Measurements from ENCODE around the gene PSMC4.
"Not testable (repeated sequence)": the region's sequence is repeated elsewhere in the genome, so short reads cannot be mapped to it uniquely, and the experiment has no call there.

PSMC4 gene

GRCh38 chr19:39949026-39949747 lies 21.8 kb upstream of the PSMC4 start:
- DNase-seq, result no peak

DNA sequence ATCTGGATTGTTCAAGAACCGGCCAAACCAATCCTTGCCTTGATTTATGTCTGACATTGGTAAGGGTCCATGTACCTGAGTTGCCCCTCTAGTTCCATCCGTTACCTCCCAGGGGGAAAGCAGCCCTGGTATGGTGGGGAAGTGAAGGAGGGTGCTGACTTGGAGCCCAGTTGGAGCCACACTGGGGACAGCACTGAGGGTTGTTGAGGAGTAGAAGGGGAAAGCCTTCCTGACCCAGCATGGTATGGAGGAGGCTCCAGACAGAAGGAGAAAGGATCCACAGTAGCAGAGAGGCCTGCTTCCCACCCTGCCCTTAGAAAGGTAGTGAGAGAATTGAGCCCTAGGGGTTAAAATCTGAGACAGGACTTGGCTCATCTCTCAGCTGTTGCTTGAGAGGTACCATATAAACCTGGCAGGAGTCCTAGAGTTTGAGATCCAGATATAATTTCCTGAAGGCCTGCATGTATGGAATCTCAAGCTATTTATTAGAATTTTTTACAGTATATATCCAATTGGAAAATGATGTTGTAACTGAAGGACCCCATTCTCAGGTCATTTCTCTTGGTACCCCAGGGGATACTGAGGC lies 19.8 kb upstream of the PSMC4 start:
- DNase-seq, result no peak

DNA sequence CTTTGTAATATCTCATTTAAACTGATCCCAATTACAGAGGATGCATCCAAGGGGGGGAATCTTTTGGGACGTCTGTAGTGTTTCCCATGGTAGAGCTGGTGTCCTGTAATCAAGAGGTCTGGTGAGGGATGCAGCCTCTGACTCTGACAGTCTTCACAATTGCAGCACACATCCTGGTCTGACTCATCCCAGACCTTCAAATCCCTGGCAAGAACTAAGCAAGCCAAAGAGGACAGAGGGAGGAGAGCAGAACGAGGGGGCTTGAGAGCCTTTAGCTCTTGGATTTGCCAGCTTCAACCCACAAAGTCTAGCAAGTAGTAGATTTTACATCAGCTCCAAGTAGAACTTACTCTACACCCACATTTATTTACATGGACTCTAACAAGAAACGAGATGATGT lies 19.3 kb upstream of the PSMC4 start:
- peak; percentile 48 for DNase-seq

- no peak for DNase-seq
These were observed 17.1 kb upstream of the PSMC4 start for GRCh38 chr19:39953915-39954314.

GRCh38 chr19:39957886-39958285 lies 13.1 kb upstream of the PSMC4 start:
- DNase-seq, result not testable (repeated sequence)

DNA sequence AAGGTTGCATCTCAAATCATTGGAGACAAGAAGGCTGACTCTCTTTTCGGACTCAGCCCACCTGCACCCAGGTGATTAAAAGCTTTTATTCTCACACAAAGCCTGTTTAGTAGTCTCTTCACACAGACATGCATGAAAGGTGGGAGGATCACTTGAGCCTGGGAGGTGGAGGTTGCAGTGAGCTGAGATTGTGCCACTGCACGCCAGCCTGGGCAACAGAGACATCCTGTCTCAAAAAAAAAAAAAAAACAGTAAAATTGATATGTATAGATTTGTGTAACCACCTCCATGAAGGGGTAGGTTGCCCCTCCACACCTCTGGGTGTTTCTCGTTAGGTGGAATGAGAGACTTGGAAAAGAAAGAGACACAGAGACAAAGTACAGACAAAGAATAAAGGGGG lies 12.0 kb upstream of the PSMC4 start:
- not testable (repeated sequence) for DNase-seq

- DNase-seq, result not testable (repeated sequence)
These were observed 11.6 kb upstream of the PSMC4 start for GRCh38 chr19:39959407-39959806.

- no peak for DNase-seq
These were observed 7.1 kb upstream of the PSMC4 start for GRCh38 chr19:39963898-39964297.

- no peak for DNase-seq
These were observed 4.3 kb upstream of the PSMC4 start for GRCh38 chr19:39966617-39967016.

DNA sequence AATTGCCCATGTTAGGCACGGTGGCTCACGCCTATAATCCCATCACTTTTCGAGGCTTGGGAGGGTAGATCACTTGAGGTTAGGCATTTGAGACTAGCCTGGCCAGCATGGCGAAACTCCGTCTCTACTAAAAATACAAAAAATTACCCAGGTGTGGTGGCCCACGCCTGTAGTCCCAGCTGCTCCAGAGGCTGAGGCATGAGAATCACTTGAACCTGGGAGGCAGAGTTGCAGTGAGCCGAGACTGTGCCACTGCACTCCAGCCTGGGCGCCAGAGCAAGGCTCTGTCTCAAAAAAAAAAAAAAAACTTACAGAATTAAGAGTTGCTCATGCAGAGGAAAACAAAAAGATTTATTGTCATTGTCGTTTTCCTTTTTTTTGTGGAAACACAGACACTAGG lies 3.4 kb upstream of the PSMC4 start:
- DNase-seq, result no peak

DNA sequence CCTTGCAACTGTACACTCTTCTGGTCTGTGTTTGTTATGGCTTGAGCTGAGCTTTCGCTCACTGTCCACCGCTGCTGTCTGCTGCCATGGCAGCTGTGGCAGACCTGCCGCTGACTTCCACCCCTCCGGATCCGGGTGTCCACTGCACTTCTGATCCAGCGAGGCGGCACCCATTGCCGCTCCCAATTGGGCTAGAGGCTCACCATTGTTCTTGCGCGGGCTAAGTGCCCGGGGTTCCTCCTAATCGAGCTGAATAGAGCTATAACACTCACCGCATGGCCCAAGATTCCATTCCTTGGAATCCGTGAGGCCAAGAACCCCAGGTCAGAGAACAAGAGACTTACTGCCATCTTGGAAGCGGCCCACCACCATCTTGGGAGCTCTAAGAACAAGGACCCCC lies 2.2 kb upstream of the PSMC4 start:
- no peak for DNase-seq

- DNase-seq, result no peak
These were observed 1.7 kb upstream of the PSMC4 start for GRCh38 chr19:39969266-39969665.

DNA sequence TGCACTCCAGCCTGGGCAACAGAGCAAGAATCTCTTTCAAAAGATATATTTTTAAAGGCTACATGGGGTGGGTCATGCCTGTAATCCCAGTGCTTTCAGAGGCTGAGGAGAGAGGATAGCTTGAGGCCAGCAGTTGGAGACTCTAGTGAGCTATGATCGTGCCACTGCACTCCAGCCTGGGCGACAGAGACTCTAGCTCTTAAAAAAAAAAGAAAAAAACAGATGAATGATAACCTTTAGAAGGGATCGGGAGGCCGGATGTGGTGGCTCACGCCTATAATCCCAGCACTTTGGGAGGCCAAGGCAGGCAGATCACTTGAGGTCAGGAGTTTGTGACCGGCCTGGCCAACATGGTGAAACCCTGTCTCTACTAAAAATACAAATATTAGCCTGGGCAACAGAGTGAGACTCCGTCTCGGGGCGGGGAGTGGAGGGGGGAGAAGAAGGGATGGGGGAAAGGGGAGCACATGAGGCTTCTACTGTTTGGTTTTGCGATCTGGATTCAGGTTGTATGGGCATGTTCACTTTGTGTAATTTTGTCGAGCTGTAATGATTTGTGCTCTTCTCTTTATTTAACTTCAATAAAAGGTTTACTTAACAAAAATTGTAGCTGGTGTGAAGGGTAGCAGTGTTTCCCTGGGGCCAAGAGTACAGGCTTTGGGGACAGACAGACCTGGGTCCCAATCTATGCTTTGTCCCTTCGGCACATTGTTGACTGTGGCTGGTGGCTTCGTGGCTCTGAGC lies 1.1 kb upstream of the PSMC4 start:
- no peak for DNase-seq

DNA sequence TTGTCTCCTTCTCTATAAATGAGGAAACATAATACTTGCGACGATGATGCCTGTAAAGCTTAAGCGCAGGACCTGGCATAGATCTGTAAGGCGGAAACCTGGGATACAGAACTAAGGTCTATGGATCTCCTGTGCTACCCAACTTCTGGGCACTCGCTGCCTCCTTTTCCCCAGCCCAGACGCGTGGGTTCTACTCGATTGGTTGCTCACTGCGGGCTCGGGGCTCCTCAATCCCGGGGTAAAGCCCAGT lies 615 bp upstream of the PSMC4 start:
- no peak for DNase-seq

GRCh38 chr19:39971380-39972035 lies 543 bp downstream of the PSMC4 start:
- DNase-seq, result no peak

- DNase-seq, result no peak
These were observed 3.6 kb downstream of the PSMC4 start for GRCh38 chr19:39974377-39975155.

- DNase-seq, result no peak
These were observed 11.9 kb downstream of the PSMC4 start for GRCh38 chr19:39982883-39983282.

- no peak for DNase-seq
These were observed 12.8 kb downstream of the PSMC4 start for GRCh38 chr19:39983695-39984300.

GRCh38 chr19:39986643-39987042 lies 15.7 kb downstream of the PSMC4 start:
- no peak for DNase-seq

- no peak for DNase-seq
These were observed 16.2 kb downstream of the PSMC4 start for GRCh38 chr19:39987167-39987566.

DNA sequence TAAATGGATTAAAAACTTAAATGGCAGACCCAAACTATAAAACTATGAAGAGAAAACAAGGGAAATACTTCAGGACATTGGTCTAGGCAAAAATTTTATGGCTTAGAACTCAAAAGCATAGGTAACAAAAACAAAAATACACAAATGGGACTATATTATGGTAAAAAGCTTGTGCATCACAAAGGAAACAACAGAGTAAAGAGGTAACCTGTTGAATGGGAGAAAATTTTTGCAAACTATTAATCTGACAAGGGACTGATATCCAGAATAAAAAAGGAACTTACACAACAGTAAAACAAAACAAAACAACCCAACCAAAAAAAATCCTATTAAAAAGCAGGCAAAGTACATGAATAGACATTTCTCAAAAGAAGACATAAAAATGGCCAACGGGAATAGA lies 16.6 kb downstream of the PSMC4 start:
- DNase-seq, result no peak

DNA sequence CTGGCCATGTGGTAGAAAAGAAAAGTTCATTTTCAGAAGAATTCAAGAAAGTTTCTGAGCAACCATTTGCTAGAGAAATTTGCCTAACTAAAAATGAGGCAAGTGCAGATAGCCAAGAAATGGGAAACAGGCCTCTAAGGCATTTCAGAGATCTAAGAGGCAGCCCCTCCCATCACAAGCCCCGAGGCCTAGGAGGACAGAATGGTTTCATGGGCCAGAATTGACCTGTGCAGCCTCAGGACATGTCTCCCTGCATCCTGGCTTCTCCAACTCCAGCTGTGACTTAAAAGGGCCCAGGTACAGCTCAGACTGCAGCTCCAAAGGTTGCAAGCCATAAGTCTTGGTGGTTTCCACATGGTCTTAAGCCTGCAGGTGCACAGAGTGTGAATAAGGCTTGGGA lies 22.6 kb downstream of the PSMC4 start:
- DNase-seq, result no peak

- DNase-seq, result no peak
These were observed 23.4 kb downstream of the PSMC4 start for GRCh38 chr19:39994361-39994760.
